Prostate gland (tissue), 2 donors: ENCODE measurements around the gene PROKR2.

Source experiments
- POLR2A ChIP-seq: fragments of 450-650 bp; IDR thresholded peaks from one replicate; pipeline ENCODE4 v1.6.1; 2016; ENCODE audit warnings: antibody characterized with exemption, mild to moderate bottlenecking
- POLR2AphosphoS5 ChIP-seq: sonication (generic); formaldehyde crosslinking; IDR thresholded peaks from one replicate; pipeline ENCODE4 v1.6.1; 2017; ENCODE audit warnings: antibody characterized with exemption
- TF ChIP-seq, protein P1 (sequence below), 4 experiments: fragments of 200-600 bp in 2 of 4; fragments of 450-650 bp in 2 of 4; sonication (generic) in 2 of 4; IDR thresholded peaks; 1 replicate in 3 of 4; 2 replicates in 1 of 4; pipeline ENCODE4 v1.5.1; 2016 to 2019; ENCODE audit warnings: antibody characterized with exemption in 4 of 4, mild to moderate bottlenecking in 2 of 4, moderate library complexity in 2 of 4

DNA sequence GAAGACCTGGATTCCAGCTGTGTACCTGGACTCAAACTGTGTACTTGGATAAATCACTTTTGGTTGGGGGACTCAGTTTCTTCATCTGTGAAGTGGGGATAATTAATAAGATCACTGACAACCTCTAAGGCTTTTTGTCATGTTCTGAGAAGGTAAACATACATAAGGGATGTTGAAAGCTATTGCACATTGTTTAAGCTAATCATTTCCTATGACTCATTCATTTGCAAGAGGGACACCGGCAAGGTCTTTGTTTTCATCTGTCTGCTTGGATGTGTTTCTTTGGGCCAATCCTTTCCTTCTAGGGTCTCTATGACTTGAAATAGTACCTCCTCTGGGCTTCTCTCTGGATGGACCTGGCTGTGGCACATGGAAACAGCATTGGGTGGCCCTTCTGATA is 6.8 kb downstream of the PROKR2 start:
- TF ChIP-seq, protein P1, sequence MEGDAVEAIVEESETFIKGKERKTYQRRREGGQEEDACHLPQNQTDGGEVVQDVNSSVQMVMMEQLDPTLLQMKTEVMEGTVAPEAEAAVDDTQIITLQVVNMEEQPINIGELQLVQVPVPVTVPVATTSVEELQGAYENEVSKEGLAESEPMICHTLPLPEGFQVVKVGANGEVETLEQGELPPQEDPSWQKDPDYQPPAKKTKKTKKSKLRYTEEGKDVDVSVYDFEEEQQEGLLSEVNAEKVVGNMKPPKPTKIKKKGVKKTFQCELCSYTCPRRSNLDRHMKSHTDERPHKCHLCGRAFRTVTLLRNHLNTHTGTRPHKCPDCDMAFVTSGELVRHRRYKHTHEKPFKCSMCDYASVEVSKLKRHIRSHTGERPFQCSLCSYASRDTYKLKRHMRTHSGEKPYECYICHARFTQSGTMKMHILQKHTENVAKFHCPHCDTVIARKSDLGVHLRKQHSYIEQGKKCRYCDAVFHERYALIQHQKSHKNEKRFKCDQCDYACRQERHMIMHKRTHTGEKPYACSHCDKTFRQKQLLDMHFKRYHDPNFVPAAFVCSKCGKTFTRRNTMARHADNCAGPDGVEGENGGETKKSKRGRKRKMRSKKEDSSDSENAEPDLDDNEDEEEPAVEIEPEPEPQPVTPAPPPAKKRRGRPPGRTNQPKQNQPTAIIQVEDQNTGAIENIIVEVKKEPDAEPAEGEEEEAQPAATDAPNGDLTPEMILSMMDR (IDR thresholded peaks at IDR 0.05): no peak
- TF ChIP-seq POLR2A: no peak
- no peak for TF ChIP-seq POLR2AphosphoS5
